Effector CD8-positive, alpha-beta T cell (primary cell): ENCODE measurements around the gene ASPG.
A peak's percentile ranks its signal among the peaks of the same experiment; 100 is the strongest.

Experiments
- DNase-seq: peaks from one replicate; lab custom pipeline; 2025; lab: John Stamatoyannopoulos, UW
- total RNA-seq, 4 experiments: gene quantifications; one replicate each; lab custom pipeline; 2026; lab: John Stamatoyannopoulos, UW

ASPG gene
- total RNA-seq = 0 to 0.19 (median 0.15) reads per million in 4 experiments

DNA sequence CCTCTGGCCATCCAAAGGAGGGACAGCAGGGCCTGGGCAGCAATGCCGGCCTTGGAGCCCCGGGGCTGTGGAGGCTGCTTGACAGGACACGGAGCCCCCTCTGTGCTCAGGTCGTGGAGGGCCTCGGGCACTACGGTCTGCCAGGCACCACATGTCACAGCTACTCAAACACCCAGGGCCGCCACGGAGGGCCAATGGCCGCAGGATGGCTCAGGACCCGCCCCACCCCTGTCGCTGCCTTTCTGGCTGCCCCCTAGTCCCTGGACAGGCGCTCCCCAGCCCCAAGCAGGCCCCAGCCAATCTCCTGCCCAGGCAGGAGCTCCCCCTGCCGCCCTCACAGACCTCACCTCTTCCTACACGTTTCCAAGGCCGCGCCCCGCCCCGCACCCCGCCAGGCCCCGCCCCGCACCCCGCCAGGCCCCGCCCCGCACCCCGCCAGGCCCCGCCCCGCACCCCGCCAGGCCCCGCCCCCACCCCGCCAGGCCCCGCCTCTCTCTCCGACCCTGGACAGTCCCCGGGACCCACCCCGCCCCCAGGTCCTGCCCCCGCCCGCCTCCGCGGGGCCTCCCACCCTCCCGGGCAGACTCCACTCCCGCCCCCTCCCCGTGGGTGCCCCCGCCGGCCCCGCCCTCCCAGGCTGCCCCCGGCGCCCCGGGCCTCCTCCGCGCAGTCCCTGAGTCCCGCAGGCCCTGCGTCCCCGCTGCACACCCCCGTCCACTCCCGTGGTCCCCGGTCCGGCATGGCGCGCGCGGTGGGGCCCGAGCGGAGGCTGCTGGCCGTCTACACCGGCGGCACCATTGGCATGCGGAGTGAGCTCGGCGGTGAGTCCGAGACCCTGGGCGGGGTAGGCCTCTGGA is at the start of gene ASPG:
TSS of gene ASPG (plus strand) at position 669 of the 857 bp plus-strand sequence. CDS start at position 740, 71 bp downstream.
- peak; percentile 13 for DNase-seq

DNA sequence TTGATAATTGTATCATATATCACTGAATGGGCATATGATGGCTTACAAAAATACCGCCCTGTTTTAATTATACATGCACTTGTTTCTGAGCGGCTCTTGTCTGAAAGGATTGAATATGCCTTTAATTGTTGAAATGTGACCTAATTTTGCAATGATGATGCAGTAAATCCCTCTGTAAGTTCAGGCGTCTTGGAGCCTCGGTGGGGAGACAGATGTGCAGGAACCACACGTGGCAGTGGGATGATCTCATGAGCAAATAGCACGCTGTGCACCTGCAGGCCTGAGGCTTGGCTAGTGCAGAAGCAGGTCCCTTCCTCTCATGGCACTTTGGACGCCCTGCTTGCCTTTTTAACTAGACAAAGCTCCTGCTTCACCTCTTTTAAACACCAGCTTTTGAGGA is 49.3 kb upstream of the ASPG start:
- no peak for DNase-seq

DNA sequence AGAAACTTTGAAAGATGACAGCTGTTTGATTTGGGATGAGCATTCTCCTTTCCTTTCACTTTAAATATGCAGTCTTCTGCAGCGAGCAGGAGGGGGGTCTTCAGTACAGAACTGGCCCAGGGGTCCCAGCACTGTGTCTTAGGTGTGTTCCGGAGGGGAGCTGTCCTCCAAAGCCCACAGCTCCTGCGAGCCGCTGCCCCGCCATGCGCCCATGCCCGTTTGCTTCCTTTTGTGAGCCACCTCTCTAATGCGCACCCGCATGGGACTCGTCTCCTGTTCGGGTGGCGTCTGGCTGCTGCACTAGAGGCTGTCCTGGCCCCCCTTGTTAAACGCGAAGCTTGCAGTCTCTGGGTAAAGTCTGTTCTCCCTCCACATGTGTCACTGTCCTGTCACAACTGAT is 48.4 kb upstream of the ASPG start:
- DNase-seq = no peak

DNA sequence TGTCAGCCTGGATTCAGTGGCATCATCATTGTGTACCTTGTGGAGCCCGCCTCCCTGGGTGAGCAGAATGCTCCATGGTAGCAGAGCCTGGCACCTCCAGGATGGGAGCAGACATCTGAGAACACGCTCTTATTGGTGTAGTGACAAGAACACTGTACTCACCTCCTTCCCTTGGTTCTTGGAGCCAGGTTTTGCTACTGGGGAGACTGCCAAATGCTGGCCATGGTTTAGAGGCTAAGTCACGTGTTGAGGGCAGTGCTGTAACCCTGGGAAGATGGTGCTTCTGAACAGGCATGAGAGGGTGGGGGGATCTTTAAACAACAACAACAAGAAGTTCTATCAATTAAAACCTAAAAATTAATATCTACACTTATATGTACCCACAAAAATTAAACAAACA is 47.6 kb upstream of the ASPG start:
- DNase-seq = no peak

DNA sequence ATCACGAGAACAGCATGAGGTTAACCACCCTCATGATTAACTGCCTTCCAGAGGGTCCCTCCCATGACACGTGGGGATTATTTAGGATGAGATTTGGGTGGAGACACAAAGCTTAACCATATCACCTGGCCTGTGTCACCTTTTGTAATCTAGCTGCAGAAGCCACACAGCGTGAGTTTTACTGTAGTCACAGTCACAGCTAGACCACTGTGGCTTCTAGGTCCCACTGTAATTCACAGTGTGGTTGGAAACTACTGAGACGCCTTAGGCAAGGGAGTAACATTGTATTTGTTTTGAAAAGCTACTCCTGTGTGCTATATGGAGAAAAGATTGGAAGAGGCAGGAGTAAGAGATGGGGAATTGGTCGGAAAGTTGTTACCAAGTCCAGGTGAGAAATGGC is 46.3 kb upstream of the ASPG start:
- DNase-seq = no peak

DNA sequence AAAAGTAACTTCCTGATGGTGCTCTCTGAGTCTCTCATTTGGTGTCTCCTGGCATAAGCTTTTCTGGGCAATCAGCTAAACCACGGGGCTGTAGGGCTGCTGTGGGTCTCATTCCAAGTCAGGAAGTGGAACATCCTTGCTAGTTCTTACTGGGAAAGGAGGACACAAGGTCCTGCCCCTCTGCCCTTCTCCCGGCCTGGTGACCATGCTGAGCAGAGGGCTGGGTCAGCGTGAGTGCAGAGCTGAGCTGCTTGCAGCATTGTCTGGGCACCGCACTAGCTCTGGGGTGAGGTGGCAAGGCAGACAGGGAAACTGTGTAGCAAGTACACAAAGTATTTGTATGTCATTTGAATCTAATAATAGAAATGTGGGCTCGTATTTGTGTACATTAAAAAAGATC is 45.0 kb upstream of the ASPG start:
- DNase-seq = no peak

DNA sequence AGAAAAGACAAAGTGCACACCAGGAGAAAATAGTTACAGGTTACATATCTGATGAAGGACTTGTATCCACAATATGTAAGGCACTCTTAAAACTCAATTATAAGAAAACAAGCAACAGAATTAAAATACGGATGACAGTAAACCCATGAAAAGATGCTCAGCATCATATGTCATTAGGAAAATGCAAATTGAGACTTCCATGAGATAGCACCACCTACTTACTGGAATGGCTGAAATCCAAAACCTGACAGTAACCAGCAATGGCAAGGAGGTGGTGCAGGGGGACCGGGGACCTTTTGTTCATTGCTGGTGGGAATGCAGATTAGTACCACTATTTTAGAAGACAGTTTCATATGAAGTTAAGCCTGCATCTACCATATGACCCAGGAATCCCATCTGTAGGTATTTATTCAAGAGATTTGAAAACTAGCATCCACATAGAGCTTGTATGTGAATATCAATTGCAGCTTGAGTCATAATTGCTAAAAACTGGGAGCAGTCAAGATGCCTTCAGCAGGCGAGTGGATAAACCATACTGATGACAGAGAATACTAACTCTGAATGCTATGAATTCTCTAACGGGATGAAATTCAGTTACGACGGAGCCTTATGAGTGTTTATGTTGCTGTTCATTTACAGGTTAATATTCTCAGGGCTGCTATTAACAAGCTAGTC is 43.9 kb upstream of the ASPG start:
- DNase-seq = no peak

DNA sequence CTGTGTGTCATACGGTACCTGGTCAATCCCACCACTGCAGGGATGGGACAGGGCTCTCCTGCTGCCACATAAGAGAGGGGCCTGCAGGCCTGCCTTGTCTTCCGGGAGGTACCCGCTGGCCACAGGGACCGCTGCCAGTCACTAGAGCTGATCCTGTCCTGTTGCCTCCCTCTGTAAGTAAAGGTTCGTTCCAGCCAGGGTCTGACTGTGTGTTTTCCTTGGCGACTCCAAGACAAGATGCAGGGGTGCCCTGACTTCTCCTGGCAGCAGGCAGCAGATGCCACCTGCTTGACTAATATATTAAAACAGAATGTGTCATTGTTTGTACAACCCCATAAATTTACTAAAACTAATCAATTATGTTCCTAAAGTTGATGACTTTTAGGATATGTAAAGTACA is 41.5 kb upstream of the ASPG start:
- no peak for DNase-seq

DNA sequence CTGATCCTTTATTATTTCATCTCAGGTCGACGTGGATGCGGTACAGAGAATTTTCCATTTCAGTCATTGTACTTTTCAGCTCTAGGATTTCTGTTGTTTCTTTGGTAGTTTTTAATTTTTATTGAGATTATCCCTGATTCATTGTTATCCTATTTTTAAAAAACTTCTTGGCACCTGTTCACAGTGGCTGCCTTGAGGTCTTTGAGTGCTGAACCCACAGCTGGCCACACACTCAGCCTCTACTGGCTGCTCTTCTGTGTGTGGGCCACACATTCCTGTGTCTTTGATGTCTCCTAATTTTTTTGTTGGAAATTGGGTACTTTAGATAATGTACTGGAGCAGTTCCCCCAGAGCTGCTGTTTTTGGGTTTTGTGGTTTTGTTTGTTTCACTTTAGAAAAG is 37.7 kb upstream of the ASPG start:
- no peak for DNase-seq

- no peak for DNase-seq
Observed at GRCh38 chr14:104048758-104049507, 36.6 kb upstream of the ASPG start.

DNA sequence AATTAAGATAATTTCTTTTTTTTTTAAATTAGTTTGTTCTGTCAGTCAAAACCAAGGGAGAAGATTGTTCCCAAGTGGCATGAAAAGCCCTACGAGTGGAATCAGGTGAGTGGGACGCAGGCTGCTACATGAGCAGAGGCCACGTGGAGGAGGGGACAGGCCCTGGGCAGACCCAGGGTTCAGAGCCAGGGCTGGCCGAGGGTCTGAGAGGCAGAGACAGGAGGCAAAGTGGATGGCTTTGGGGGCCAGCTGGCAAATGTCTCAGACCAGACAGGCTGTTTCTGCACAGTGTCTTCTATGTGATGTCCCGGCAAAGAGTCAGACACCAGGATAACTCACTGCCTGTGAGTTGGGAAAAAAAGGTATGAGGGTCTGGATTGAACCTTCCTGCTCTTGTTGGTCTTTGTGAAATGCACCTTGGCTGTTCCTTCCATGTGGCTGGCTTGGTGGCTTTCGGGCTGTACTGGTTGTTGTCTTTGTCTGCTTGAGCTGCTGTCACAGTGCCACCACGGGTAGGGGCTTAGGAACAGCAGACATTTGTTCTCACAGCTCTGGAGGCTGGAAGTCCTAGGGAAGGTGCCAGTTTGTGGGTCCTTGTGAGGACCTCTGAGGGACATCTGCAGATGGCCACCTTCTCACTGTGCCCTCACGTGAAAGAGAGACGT is 35.8 kb upstream of the ASPG start:
- no peak for DNase-seq

DNA sequence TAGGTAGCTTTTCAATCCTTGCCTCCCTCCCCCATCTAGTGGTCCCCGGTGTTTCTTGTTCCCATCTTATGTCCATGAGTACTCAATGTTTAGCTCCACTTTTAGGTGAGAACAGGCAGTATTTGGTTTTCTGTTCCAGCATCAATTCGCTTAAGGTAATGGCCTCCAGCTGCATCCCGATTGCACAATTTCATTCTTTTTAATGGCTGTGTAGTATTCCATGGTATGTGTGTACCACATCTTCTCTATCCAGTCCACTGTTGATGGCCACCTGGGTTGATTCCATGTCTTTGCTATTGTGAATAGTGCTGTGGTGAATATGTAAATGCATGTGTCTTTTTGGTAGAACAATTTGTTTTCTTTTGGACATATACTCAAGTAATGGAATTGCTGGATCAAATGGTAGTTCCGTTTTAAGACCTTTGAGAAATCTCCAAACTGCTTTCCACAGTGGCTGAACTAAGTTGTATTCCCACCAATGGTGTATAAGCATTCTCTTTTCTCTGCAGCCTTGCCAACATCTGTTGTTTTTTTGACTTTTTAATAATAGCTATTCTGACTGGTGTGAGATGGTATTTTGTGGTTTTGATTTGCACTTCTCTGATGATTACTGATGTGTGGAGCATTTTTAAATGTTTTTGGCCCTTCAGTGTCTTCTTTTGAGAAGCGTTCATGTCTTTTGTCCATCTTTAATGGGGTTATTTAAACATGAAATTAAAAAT is 34.2 kb upstream of the ASPG start:
- DNase-seq = no peak

DNA sequence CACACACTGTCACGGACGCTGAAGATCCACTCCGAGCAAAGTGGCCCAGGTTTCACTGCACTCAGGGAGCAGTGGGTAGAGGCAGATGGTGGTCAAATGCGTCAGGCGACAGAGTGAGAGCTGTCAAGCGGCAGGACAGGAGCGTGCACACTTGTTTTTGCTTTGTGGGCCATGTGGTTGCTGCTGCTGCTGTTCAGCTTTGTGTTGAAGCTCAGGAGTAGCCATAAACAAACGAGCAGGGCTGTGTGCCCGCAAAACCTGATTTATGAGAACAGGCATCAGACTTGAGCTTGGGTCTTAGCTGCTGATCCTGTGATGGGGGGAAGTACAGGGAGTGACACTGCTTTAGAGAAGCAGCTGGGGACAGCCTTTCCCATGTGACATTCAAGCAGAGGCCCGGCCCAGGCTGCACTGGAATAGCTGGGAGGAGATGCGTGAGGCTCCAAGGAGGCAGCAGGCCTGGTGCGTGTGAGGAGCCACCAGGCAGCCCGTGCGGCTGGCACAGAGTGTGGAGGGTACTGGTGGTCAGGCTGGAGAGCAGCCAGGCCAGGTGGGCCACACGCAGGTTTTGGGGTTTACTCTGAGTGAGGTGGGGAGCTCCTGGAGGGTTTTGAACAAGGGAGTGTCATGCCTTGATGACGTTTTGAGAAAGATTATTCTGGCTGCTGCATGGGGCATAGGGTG is 31.1 kb upstream of the ASPG start:
- DNase-seq = no peak

DNA sequence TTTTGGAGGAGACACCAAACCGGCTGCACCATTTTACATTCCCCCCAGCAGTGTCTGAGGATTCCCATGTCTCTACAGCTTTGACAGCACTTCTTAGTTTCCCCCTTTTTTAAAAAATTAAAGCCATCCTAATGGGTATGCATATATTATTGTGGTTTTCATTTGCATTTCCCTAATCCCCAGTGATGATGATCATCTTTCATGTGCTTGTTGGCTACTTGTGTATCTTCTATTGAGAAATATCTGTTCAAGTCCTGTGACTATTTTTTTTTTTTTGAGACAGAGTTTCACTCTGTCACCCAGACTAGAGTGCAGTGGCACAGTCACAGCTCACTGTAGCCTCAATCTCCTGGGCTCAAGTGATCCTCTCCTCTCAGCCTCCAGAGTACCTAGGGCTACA is 23.2 kb upstream of the ASPG start:
- no peak for DNase-seq

DNA sequence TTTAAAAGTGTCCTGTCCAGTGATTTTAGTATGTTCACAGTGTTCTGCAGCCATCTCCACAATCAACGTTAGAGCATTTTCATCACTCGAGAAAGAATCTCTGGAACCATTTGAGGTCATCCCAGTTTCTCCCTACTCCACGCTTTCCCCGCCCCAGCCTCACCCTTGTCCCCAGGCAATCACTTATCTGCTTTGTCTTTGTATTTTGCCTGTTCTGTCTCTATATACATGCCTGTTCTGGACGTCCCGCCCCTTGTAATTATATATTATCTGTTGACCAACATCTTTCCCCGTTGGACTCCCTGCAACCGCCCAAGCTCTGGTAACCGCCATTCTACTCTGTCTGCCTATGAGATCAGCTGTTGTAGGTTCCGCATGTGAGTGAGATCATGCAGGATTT is 21.5 kb upstream of the ASPG start:
- DNase-seq = no peak

DNA sequence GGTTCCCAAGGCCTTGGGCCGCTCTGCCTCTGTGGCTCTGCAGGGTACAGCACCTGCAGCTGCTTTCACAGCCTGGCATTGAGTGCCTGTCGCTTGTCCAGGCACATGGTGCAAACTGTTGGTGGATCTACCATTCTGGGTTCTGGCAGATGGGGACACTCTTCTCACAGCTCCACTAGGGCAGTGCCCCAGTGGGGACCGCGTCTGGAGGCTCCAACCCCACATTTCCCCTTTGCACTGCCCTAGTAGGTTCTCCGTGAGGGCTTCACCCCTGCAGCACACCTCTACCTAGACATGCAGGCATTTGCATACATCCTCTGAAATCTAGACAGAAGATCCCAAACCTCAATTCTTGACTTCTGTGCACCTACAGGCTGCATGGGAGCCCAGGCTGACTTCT is 19.2 kb upstream of the ASPG start:
- DNase-seq = no peak

GRCh38 chr14:104066719-104067295 is 18.7 kb upstream of the ASPG start:
- DNase-seq = no peak

- DNase-seq = no peak
Observed at GRCh38 chr14:104069541-104069940, 16.0 kb upstream of the ASPG start.

- no peak for DNase-seq
Observed at GRCh38 chr14:104072586-104072985, 12.9 kb upstream of the ASPG start.

DNA sequence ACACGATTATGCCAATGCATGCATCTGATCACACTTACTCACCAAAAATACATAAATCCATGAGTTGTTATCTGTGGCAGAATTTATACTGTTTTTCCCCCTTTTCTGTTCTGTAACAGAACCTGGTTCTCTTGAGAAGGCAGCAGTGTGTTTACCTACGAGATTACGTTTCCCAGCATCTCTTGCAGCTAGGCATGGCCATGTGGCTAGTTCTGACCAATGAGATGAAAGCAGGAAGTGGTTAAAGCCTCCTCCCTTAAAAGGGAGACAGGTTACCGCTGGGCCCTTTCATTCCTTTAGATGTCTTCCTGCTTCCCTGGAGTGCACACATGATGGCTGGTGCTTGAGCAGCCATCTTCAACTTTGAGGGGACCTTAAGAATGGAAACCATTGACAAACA is 11.7 kb upstream of the ASPG start:
- no peak for DNase-seq
